KOPT-K1 (cell line): Measurements from ENCODE around the gene TRIM54.
"Not testable (repeated sequence)": the region's sequence is repeated elsewhere in the genome, so short reads cannot be mapped to it uniquely, and the experiment has no call there.

ENCODE experiments used
- H3K27ac ChIP-seq: fragments of 200-600 bp; sonication (generic); 2 replicates; pipeline ENCODE4 v1.5.1; 2016; ENCODE audit warnings: antibody characterized with exemption, mild to moderate bottlenecking, low read depth, low read length; ENCODE audit not compliant: poor library complexity, severe bottlenecking
- H3K36me3 ChIP-seq: fragments of 200-600 bp; sonication (generic); 2 replicates; pipeline ENCODE4 v1.5.1; 2017; ENCODE audit warnings: antibody characterized with exemption, mild to moderate bottlenecking, low read length, moderate library complexity; ENCODE audit not compliant: insufficient read depth
- H3K9me3 ChIP-seq: fragments of 200-600 bp; sonication (generic); 2 replicates; pipeline ENCODE4 v1.5.1; 2017; ENCODE audit warnings: antibody characterized with exemption, low read length, mild to moderate bottlenecking; ENCODE audit not compliant: insufficient read depth, poor library complexity, severe bottlenecking

Gene TRIM54

GRCh38 chr2:27291865-27292264, 9.6 kb downstream of the TRIM54 start:
- no peaks in the 10 kb centered on the region for H3K9me3 ChIP-seq
- no peaks in the 10 kb centered on the region for H3K36me3 ChIP-seq
- no peak overlapping the region for H3K27ac ChIP-seq

- no peaks in the 10 kb centered on the region for H3K36me3 ChIP-seq
- H3K27ac ChIP-seq, result no peak overlapping the region
- no peaks in the 10 kb centered on the region for H3K9me3 ChIP-seq
These were observed 12.7 kb downstream of the TRIM54 start for GRCh38 chr2:27294928-27295327.

GRCh38 chr2:27296481-27296880, 14.3 kb downstream of the TRIM54 start:
- Histone ChIP-seq H3K36me3 (no peaks in the 10 kb centered on the region), H3K27ac (no peak overlapping the region), H3K9me3 (no peaks in the 10 kb centered on the region)

- Histone ChIP-seq H3K36me3 (no peaks in the 10 kb centered on the region), H3K9me3 (no peaks in the 10 kb centered on the region), H3K27ac (no peak overlapping the region)
These were observed 15.0 kb downstream of the TRIM54 start for GRCh38 chr2:27297195-27297594.

- no peaks in the 10 kb centered on the region for H3K9me3 ChIP-seq
- H3K36me3 ChIP-seq, result no peaks in the 10 kb centered on the region
- H3K27ac ChIP-seq, result no peak overlapping the region
These were observed 16.3 kb downstream of the TRIM54 start for GRCh38 chr2:27298391-27299080.

GRCh38 chr2:27300606-27301005, 18.4 kb downstream of the TRIM54 start:
- not testable (repeated sequence) for H3K9me3 ChIP-seq, H3K36me3 ChIP-seq, H3K27ac ChIP-seq

GRCh38 chr2:27303093-27304025, 21.1 kb downstream of the TRIM54 start:
- no peak overlapping the region for H3K27ac ChIP-seq
- H3K36me3 ChIP-seq, result peaks cover 5% of the 10 kb centered on the region; the same call in 1 of the 2 replicates
- H3K9me3 ChIP-seq, result no peaks in the 10 kb centered on the region

- no peak overlapping the region for H3K27ac ChIP-seq
- peaks cover 17% of the 10 kb centered on the region; the same call in 1 of the 2 replicates for H3K36me3 ChIP-seq
These were observed 22.4 kb downstream of the TRIM54 start for GRCh38 chr2:27304488-27305240.

GRCh38 chr2:27305516-27305915, 23.3 kb downstream of the TRIM54 start:
- Histone ChIP-seq H3K9me3 (no peaks in the 10 kb centered on the region), H3K27ac (no peak overlapping the region), H3K36me3 (peaks cover 19% of the 10 kb centered on the region; the same call in 1 of the 2 replicates)

More at GRCh38 chr2:27304488-27305240, 22.4 kb downstream of the TRIM54 start:
- no peaks in the 10 kb centered on the region for H3K9me3 ChIP-seq

- no peaks in the 10 kb centered on the region for H3K9me3 ChIP-seq
- H3K36me3 ChIP-seq, result peaks cover 19% of the 10 kb centered on the region
- no peak overlapping the region for H3K27ac ChIP-seq
These were observed 23.9 kb downstream of the TRIM54 start for GRCh38 chr2:27306136-27306535.

- H3K36me3 ChIP-seq, result peaks cover 25% of the 10 kb centered on the region
- no peaks in the 10 kb centered on the region for H3K9me3 ChIP-seq
- H3K27ac ChIP-seq, result no peak overlapping the region
These were observed 24.5 kb downstream of the TRIM54 start for GRCh38 chr2:27306573-27307286.

GRCh38 chr2:27307287-27307544, 25.0 kb downstream of the TRIM54 start:
- Histone ChIP-seq H3K36me3 (peaks cover 28% of the 10 kb centered on the region), H3K27ac (no peak overlapping the region), H3K9me3 (no peaks in the 10 kb centered on the region)

- Histone ChIP-seq H3K9me3 (no peaks in the 10 kb centered on the region), H3K27ac (no peak overlapping the region), H3K36me3 (peaks cover 28% of the 10 kb centered on the region)
These were observed 25.5 kb downstream of the TRIM54 start for GRCh38 chr2:27307545-27308358.

GRCh38 chr2:27308359-27308881, 26.2 kb downstream of the TRIM54 start, which contains the start of gene UCN:
Gene UCN, minus strand, starts transcription at chr2:27308445. Its CDS starts 550 bp downstream, at chr2:27307895.
- H3K27ac ChIP-seq, result no peak within 1 kb of the TSS
- H3K9me3 ChIP-seq, result no peaks in the 10 kb centered on the region
- peaks cover 28% of the 10 kb centered on the region for H3K36me3 ChIP-seq
